K562 (cell line): Measurements from ENCODE around the gene CEP120. TPM values are rescaled to one million over a fixed set of nuclear protein-coding genes. Genes with fewer than 3 reads are reported as not detected.

ENCODE experiments used
- ATAC-seq: fragments of 200-7000 bp; cut with Tn5 transposase; 3 replicates; pipeline ENCODE4 v1.9.1; 2020; ENCODE audit warnings: moderate library complexity
- BruUV-seq: library from RNA; stranded (reverse); fragments of 400-500 nt; replicated peaks from 2 replicates; lab custom pipeline; 2021; lab: Mats Ljungman, UMichigan
- CTCF ChIA-PET: fragments of 300-600 bp; formaldehyde crosslinking; extraction: SDS; loops from one replicate; lab custom pipeline; 2021; ENCODE audit warnings: low intra/inter-chr PET ratio; lab: Yijun Ruan, JAX
- POLR2A ChIA-PET: fragments of 300-600, 350-650 bp; sonication (Branson Sonifier 250); formaldehyde crosslinking; extraction: SDS; loops from one replicate; lab custom pipeline; 2021; ENCODE audit warnings: antibody characterized with exemption, inconsistent platforms; lab: Yijun Ruan, JAX
- DNase-seq, 4 experiments: peaks; one replicate each; pipeline versions ENCODE4 v3.0.0 to v3.0.0-alpha.2; 2011 to 2018; ENCODE audit warnings: low spot score in 3 of 4, mixed read lengths in 3 of 4; ENCODE audit errors: extremely low read depth in 1 of 4
- FAIRE-seq: peaks from 2 replicates; lab custom pipeline; 2011; peaks lifted over from hg19 to GRCh38; lab: Jason Lieb, UNC
- H2AFZ ChIP-seq: 2 replicates; pipeline ENCODE4 v1.6.0; 2011; ENCODE audit warnings: low read depth, low read length, control low read depth, inconsistent platforms
- H3K27ac ChIP-seq: fragments of 200-600 bp; 3 replicates; pipeline ENCODE4 v1.8.0; 2011; ENCODE audit warnings: low read depth, mild to moderate bottlenecking, control low read depth, inconsistent platforms, low read length, moderate library complexity, mixed read lengths; ENCODE audit errors: extremely low read depth
- H3K27me3 ChIP-seq, 2 experiments: fragments of 300-600 bp in 1 of 2; 2 replicates in 1 of 2; 3 replicates in 1 of 2; pipeline versions ENCODE4 v1.6.0 to v1.8.0; 2011; ENCODE audit warnings: inconsistent platforms in 2 of 2, low read length in 2 of 2, mild to moderate bottlenecking in 1 of 2, mixed read lengths in 1 of 2, moderate library complexity in 1 of 2; ENCODE audit not compliant: control insufficient read depth in 2 of 2, insufficient read depth in 2 of 2
- H3K36me3 ChIP-seq: fragments of 300-600 bp; 3 replicates; pipeline ENCODE4 v1.8.0; 2011; ENCODE audit warnings: mild to moderate bottlenecking, low read length, inconsistent platforms; ENCODE audit not compliant: control insufficient read depth, insufficient read depth
- H3K4me1 ChIP-seq, 2 experiments: fragments of 200-600 bp in 1 of 2; replicated peaks in 1 of 2; 2 replicates in 1 of 2; 3 replicates in 1 of 2; pipeline versions ENCODE4 v1.5.1 to v1.8.0; 2011; ENCODE audit warnings: inconsistent platforms in 2 of 2, low read length in 2 of 2, mild to moderate bottlenecking in 1 of 2, mixed read lengths in 1 of 2, moderate library complexity in 1 of 2; ENCODE audit not compliant: control insufficient read depth in 2 of 2, insufficient read depth in 2 of 2
- H3K4me2 ChIP-seq: 2 replicates; pipeline ENCODE4 v1.6.1; 2011; ENCODE audit warnings: low read length, control low read depth, inconsistent platforms, mixed read lengths; ENCODE audit not compliant: insufficient read depth
- H3K4me3 ChIP-seq: fragments of 200-600 bp; sonication (generic), shearing (Covaris generic); 2 replicates; pipeline ENCODE4 v1.5.1; 2016; ENCODE audit warnings: control low read depth, inconsistent platforms
- H3K79me2 ChIP-seq: fragments of 200-600 bp; 3 replicates; pipeline ENCODE4 v1.8.0; 2011; ENCODE audit warnings: low read length, inconsistent platforms; ENCODE audit not compliant: control insufficient read depth, insufficient read depth
- H3K9ac ChIP-seq, 2 experiments: 2 replicates each; pipeline versions ENCODE4 v1.6.0 to v1.6.1; 2011; ENCODE audit warnings: low read depth in 2 of 2, low read length in 2 of 2, control low read depth in 1 of 2, inconsistent platforms in 1 of 2, mild to moderate bottlenecking in 1 of 2, mixed read lengths in 1 of 2; ENCODE audit not compliant: insufficient read depth in 1 of 2
- H3K9me1 ChIP-seq: one replicate; pipeline ENCODE4 v1.6.0; 2011; ENCODE audit warnings: inconsistent platforms, mild to moderate bottlenecking, low read length, moderate library complexity; ENCODE audit not compliant: control insufficient read depth, insufficient read depth
- H3K9me3 ChIP-seq: replicated peaks from 2 replicates; pipeline ENCODE4 v1.5.1; 2011; ENCODE audit warnings: low read depth, low read length, inconsistent platforms; ENCODE audit not compliant: control insufficient read depth, insufficient read depth
- H4K20me1 ChIP-seq: replicated peaks from 2 replicates; pipeline ENCODE4 v1.6.1; 2011; ENCODE audit warnings: low read length, inconsistent platforms, mixed read lengths; ENCODE audit not compliant: control insufficient read depth, insufficient read depth
- CBX8 ChIP-seq: fragments of 200-600 bp; sonication (generic); IDR thresholded peaks from 2 replicates; pipeline ENCODE4 v1.6.1; 2012; ENCODE audit warnings: borderline replicate concordance, mixed run types, low read depth, mild to moderate bottlenecking, moderate library complexity, mixed read lengths, low read length, control low read depth, inconsistent platforms; ENCODE audit not compliant: poor library complexity, severe bottlenecking; ENCODE audit errors: extremely low read depth
- EGR1 ChIP-seq: fragments of 450-650 bp; conservative IDR thresholded peaks from 2 replicates; pipeline ENCODE4 v1.6.1; 2017; ENCODE audit warnings: mild to moderate bottlenecking
- NR2F6 ChIP-seq: fragments of 450-650 bp; formaldehyde crosslinking; IDR thresholded peaks from 2 replicates; pipeline ENCODE4 v1.4.0; 2020; ENCODE audit warnings: mild to moderate bottlenecking
- WGBS: fragments of 100-300 bp; shearing (Covaris generic); methylation state at CpG from one replicate; pipeline ENCODE4 v1.1.6; 2016; ENCODE audit warnings: low coverage, mixed read lengths; ENCODE audit not compliant: insufficient coverage; ENCODE audit errors: missing lambda C conversion rate; 5-methylcytosine and 5-hydroxymethylcytosine counted together
- in situ Hi-C: fragments of 300-500 bp; cut with MboI; formaldehyde crosslinking; loops from 4 replicates; pipeline ENCODE4 v1.15.0; 2018; ENCODE audit warnings: inconsistent platforms, mixed read lengths
- intact Hi-C: fragments of 100-400 bp; cut with micrococcal nuclease; formaldehyde crosslinking; loops from 2 replicates; pipeline ENCODE4 v1.14.2; 2022
- polyA plus RNA-seq, 8 experiments: library from polyadenylated mRNA; depleted of rRNA in 4 of 8; stranded (reverse) in 5 of 8; unstranded in 3 of 8; fragments of >200 nt; fragmentation: Nextera tagmentation in 2 of 8; fragmentation: Illumina TruSeq in 1 of 8; extraction: Ambion mirVana in 2 of 8; extraction: Trizol in 1 of 8; gene quantifications; 2 replicates each; pipeline versions ENCODE4 v1.2.1 to v1.2.3, GENCODE V29; 2011 to 2014; ENCODE audit warnings: inconsistent platforms in 1 of 8, missing spikeins in 1 of 8
- total RNA-seq, 7 experiments: library from RNA; depleted of rRNA in 6 of 7; stranded (reverse); fragments of >200 nt in 6 of 7; fragmentation: Illumina TruSeq in 2 of 7; extraction: Trizol in 2 of 7; gene quantifications; 2 replicates each; pipeline versions ENCODE4 v1.2.1 to v1.2.3, GENCODE V29; 2011 to 2021; ENCODE audit warnings: low replicate concordance in 1 of 7
- TF ChIP-seq, protein P1 (sequence below): fragments of 450-650 bp; IDR thresholded peaks from 2 replicates; pipeline ENCODE4 v1.6.1; 2016; ENCODE audit warnings: missing biosample characterization, missing genetic modification characterization
- TF ChIP-seq, protein P2 (sequence below): fragments of 250-450 bp; sonication (Bioruptor Pico); IDR thresholded peaks from 2 replicates; pipeline ENCODE4 v1.4.0; 2020; ENCODE audit warnings: mild to moderate bottlenecking, moderate library complexity, borderline replicate concordance

CEP120 gene
- total and polyA plus RNA-seq, 9 of the 15 experiments (the other 6 are each of a cell fraction or from before 2014, with no cell fraction given), result 3.3 to 24.9 (median 14.4) TPM

DNA sequence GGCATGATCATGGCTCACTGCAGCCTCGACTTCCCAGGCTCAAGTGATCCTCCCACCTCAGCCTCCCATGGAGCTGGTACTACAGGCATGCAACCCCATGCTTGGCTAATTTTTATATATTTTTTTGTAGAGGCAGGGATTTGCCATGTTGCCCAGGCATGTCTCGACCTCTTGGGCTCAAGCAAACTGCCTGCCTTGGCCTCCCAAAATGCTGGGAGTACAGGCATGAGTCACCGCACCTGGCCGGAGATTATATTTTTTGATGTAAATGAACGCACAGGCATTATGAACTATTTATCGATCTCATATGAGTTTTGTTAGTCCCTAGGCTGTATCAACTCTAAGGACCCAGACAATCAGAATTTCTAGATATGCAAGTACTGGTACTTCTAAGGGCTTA is 25.5 kb upstream of the CEP120 start (continued):
- TF ChIP-seq, protein P1, sequence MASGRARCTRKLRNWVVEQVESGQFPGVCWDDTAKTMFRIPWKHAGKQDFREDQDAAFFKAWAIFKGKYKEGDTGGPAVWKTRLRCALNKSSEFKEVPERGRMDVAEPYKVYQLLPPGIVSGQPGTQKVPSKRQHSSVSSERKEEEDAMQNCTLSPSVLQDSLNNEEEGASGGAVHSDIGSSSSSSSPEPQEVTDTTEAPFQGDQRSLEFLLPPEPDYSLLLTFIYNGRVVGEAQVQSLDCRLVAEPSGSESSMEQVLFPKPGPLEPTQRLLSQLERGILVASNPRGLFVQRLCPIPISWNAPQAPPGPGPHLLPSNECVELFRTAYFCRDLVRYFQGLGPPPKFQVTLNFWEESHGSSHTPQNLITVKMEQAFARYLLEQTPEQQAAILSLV (tag), result no peak
- TF ChIP-seq, protein P2, sequence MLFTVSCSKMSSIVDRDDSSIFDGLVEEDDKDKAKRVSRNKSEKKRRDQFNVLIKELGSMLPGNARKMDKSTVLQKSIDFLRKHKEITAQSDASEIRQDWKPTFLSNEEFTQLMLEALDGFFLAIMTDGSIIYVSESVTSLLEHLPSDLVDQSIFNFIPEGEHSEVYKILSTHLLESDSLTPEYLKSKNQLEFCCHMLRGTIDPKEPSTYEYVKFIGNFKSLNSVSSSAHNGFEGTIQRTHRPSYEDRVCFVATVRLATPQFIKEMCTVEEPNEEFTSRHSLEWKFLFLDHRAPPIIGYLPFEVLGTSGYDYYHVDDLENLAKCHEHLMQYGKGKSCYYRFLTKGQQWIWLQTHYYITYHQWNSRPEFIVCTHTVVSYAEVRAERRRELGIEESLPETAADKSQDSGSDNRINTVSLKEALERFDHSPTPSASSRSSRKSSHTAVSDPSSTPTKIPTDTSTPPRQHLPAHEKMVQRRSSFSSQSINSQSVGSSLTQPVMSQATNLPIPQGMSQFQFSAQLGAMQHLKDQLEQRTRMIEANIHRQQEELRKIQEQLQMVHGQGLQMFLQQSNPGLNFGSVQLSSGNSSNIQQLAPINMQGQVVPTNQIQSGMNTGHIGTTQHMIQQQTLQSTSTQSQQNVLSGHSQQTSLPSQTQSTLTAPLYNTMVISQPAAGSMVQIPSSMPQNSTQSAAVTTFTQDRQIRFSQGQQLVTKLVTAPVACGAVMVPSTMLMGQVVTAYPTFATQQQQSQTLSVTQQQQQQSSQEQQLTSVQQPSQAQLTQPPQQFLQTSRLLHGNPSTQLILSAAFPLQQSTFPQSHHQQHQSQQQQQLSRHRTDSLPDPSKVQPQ (CRISPR knock-in tag), result no peak
- no peak for TF ChIP-seq NR2F6 (CRISPR knock-in tag)
- TF ChIP-seq, all 486 proteins: peak for 0

DNA sequence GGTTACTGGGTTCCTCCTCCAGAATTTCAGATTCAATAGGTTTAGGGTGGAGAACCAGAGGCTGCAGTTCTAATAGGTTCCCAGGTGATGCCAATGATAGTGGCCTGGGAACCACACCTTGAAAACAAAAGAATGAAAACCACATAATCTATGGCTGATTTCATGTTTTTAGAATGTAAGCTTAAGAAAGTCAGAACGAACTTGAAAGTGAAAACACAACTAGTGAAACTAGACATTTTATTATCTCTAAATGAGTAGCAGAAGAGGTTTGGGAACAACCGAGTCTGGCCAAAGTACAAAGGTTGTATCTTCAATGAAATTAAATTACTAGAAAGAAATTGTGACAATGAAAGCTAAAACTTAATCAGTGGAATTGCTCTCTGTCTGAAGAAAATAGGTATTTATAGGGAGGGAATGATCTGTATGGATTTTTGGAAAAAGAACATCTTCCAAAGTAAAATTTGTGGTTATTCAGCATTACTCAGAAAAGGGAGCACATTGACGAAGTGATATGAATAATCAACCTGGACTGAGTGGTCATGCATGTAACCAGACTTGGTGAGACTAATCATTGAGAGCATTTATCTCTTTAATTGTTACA is 24.9 kb upstream of the CEP120 start:
- no peak overlapping the region for H2AFZ ChIP-seq
- ChIA-PET POLR2A (interaction anchor here (1.2 kb wide), 1 partner anchor 24 kb away, joined by 3 read pairs; no protein-coding TSS in a partner anchor), CTCF (no interaction called here)
- in situ Hi-C loops (no loop called here), intact Hi-C loops (no loop called here)
- TF ChIP-seq CBX8 (peak; percentile 55), EGR1 (no peak)
- FAIRE-seq, result no peak
- H3K27ac ChIP-seq, result no peak overlapping the region
- DNase-seq, result no peak
- H3K36me3 ChIP-seq, result no peaks in the 10 kb centered on the region
- 20% methylated on average over 3 of the region's 3 CpGs for WGBS
- no peaks in the 10 kb centered on the region for H3K27me3 ChIP-seq
- H3K4me3 ChIP-seq, result no peak overlapping the region
- H3K9me3 ChIP-seq, result no peaks in the 10 kb centered on the region
- ATAC-seq, result no peak
- no peaks in the 10 kb centered on the region for H3K9me1 ChIP-seq
- no TSS peak for BruUV-seq
- H3K9ac ChIP-seq, result no peak overlapping the region
- no peaks in the 10 kb centered on the region for H3K4me1 ChIP-seq
- no peak overlapping the region for H3K4me2 ChIP-seq
- H3K79me2 ChIP-seq, result no peaks in the 10 kb centered on the region
- no peaks in the 10 kb centered on the region for H4K20me1 ChIP-seq
